GM12878 (cell line): Measurements from ENCODE around the gene SCYL1. TPM values are rescaled to one million over a fixed set of nuclear protein-coding genes. Genes with fewer than 3 reads are reported as not detected.

Experiments
- BACH1 ChIP-seq: fragments of 450-650 bp; IDR thresholded peaks from 2 replicates; pipeline ENCODE4 v1.6.1; 2017; ENCODE audit warnings: mild to moderate bottlenecking, borderline replicate concordance
- BMI1 ChIP-seq: fragments of 450-650 bp; IDR thresholded peaks from 2 replicates; pipeline ENCODE4 v1.6.1; 2016; ENCODE audit warnings: mild to moderate bottlenecking, moderate library complexity, borderline replicate concordance
- ESRRA ChIP-seq: IDR thresholded peaks from 2 replicates; pipeline ENCODE4 v1.6.1; 2012; ENCODE audit warnings: mild to moderate bottlenecking, low read length, improper control_type of control experiment
- HDAC6 ChIP-seq: fragments of 200-600 bp; sonication (generic); IDR thresholded peaks from one replicate; pipeline ENCODE4 v1.8.0; 2017; ENCODE audit warnings: antibody characterized with exemption; ENCODE audit not compliant: unreplicated experiment
- LARP7 ChIP-seq: fragments of 450-650 bp; IDR thresholded peaks from 2 replicates; pipeline ENCODE4 v1.6.1; 2017; ENCODE audit warnings: mild to moderate bottlenecking
- MYB ChIP-seq: fragments of 150-350 bp; IDR thresholded peaks from 2 replicates; pipeline ENCODE4 v1.6.1; 2014; ENCODE audit warnings: mild to moderate bottlenecking, low read depth, low read length, borderline replicate concordance
- NBN ChIP-seq: fragments of 450-650 bp; IDR thresholded peaks from 2 replicates; pipeline ENCODE4 v1.6.1; 2016
- NFIC ChIP-seq: IDR thresholded peaks from 2 replicates; pipeline ENCODE4 v1.6.1; 2012; ENCODE audit warnings: low read depth, mild to moderate bottlenecking, inconsistent platforms, low read length, moderate library complexity
- PML ChIP-seq: IDR thresholded peaks from 2 replicates; pipeline ENCODE4 v1.6.1; 2012; ENCODE audit warnings: low read length, inconsistent platforms
- POLR2AphosphoS2 ChIP-seq: IDR thresholded peaks from 2 replicates; pipeline ENCODE4 v1.6.1; 2011; ENCODE audit warnings: low read depth, mild to moderate bottlenecking, low read length, improper control_type of control experiment, moderate library complexity
- POLR2AphosphoS5 ChIP-seq: IDR thresholded peaks from 2 replicates; pipeline ENCODE4 v1.6.1; 2011; ENCODE audit warnings: mild to moderate bottlenecking, low read length, inconsistent platforms
- POU2F2 ChIP-seq: IDR thresholded peaks from 3 replicates; pipeline ENCODE4 v1.6.1; 2011; ENCODE audit warnings: low read depth, mild to moderate bottlenecking, low read length, borderline replicate concordance
- RB1 ChIP-seq: fragments of 450-650 bp; formaldehyde crosslinking; IDR thresholded peaks from 2 replicates; pipeline ENCODE4 v1.6.1; 2017; ENCODE audit warnings: mild to moderate bottlenecking, borderline replicate concordance
- RBBP5 ChIP-seq: fragments of 200-600 bp; sonication (generic); conservative IDR thresholded peaks from 2 replicates; pipeline ENCODE4 v1.6.1; 2016
- RCOR1 ChIP-seq: conservative IDR thresholded peaks from 2 replicates; pipeline ENCODE4 v1.6.1; 2012; ENCODE audit warnings: low read depth, low read length, improper control_type of control experiment
- TAF1 ChIP-seq: IDR thresholded peaks from 2 replicates; pipeline ENCODE4 v1.6.1; 2011; ENCODE audit warnings: mild to moderate bottlenecking, low read depth, low read length, borderline replicate concordance
- TCF3 ChIP-seq: IDR thresholded peaks from 2 replicates; pipeline ENCODE4 v1.6.1; 2012; ENCODE audit warnings: low read depth, mild to moderate bottlenecking, low read length, borderline replicate concordance; ENCODE audit not compliant: insufficient read depth
- WRNIP1 ChIP-seq: IDR thresholded peaks from 2 replicates; pipeline ENCODE4 v1.6.1; 2011; ENCODE audit warnings: low read depth, low read length, improper control_type of control experiment, borderline replicate concordance
- ZNF687 ChIP-seq: fragments of 450-650 bp; IDR thresholded peaks from 2 replicates; pipeline ENCODE4 v1.6.1; 2017; ENCODE audit warnings: mild to moderate bottlenecking, moderate library complexity
- polyA plus RNA-seq, 11 experiments: library from polyadenylated mRNA; depleted of rRNA in 4 of 11; unstranded in 6 of 11; stranded (reverse) in 5 of 11; fragments of >200 nt; fragmentation: Nextera tagmentation in 4 of 11; fragmentation: Illumina TruSeq in 1 of 11; extraction: Ambion mirVana in 4 of 11; extraction: Trizol in 1 of 11; gene quantifications; 1 replicate in 1 of 11; 2 replicates in 10 of 11; pipeline versions ENCODE4 v1.2.1 to v1.2.3, GENCODE V29; 2011 to 2016; ENCODE audit warnings: inconsistent platforms in 2 of 11, missing spikeins in 2 of 11, low read depth in 1 of 11
- total RNA-seq, 4 experiments: library from RNA; depleted of rRNA in 3 of 4; stranded (reverse); fragments of >200 nt in 3 of 4; fragmentation: Illumina TruSeq in 1 of 4; extraction: Trizol in 1 of 4; gene quantifications; 2 replicates each; pipeline versions ENCODE4 v1.2.1 to v1.2.3, GENCODE V29; 2013 to 2021
- TF ChIP-seq, protein P1 (sequence below): fragments of 450-650 bp; conservative IDR thresholded peaks from 2 replicates; pipeline ENCODE4 v1.6.1; 2017; ENCODE audit warnings: mild to moderate bottlenecking, moderate library complexity
- TF ChIP-seq, protein P2 (sequence below): fragments of 450-650 bp; IDR thresholded peaks from 2 replicates; pipeline ENCODE4 v1.6.1; 2017; ENCODE audit warnings: low read depth, mild to moderate bottlenecking, moderate library complexity
- TF ChIP-seq, protein P3 (sequence below): IDR thresholded peaks from 2 replicates; pipeline ENCODE4 v1.6.1; 2012; ENCODE audit warnings: low read depth, low read length, improper control_type of control experiment

The SCYL1 gene
- total and polyA plus RNA-seq, 10 of the 15 experiments (the other 5 are each of a cell fraction or from before 2014, with no cell fraction given): 0.80 to 82.7 (median 51.2) TPM

DNA sequence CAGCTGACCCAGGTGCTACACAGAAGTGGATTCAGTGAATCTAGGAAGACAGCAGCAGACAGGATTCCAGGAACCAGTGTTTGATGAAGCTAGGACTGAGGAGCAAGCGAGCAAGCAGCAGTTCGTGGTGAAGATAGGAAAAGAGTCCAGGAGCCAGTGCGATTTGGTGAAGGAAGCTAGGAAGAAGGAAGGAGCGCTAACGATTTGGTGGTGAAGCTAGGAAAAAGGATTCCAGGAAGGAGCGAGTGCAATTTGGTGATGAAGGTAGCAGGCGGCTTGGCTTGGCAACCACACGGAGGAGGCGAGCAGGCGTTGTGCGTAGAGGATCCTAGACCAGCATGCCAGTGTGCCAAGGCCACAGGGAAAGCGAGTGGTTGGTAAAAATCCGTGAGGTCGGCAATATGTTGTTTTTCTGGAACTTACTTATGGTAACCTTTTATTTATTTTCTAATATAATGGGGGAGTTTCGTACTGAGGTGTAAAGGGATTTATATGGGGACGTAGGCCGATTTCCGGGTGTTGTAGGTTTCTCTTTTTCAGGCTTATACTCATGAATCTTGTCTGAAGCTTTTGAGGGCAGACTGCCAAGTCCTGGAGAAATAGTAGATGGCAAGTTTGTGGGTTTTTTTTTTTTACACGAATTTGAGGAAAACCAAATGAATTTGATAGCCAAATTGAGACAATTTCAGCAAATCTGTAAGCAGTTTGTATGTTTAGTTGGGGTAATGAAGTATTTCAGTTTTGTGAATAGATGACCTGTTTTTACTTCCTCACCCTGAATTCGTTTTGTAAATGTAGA, 24.3 kb upstream of the SCYL1 start (continued):
- TF ChIP-seq POU2F2 (peak; percentile 81), WRNIP1 (peak; percentile 85; the same call in 1 of the 2 replicates), NFIC (no peak), PML (no peak), MYB (peak; percentile 21; the same call in 1 of the 2 replicates), BACH1 (peak; percentile 87), BMI1 (peak; percentile 29; the same call in 1 of the 2 replicates), POLR2AphosphoS5 (peak; percentile 99), ZNF687 (peak; percentile 16; the same call in 1 of the 2 replicates), ESRRA (no peak), NBN (peak; percentile 79; the same call in 1 of the 2 replicates), RBBP5 (no peak), TCF3 (0 out of 2 replicates have a peak, but pooled peaks have one; percentile 37), POLR2AphosphoS2 (peak; percentile 98), TAF1 (peak; percentile 9; the same call in 1 of the 2 replicates), RB1 (no peak), HDAC6 (peak; percentile 65), LARP7 (peak; percentile 99), RCOR1 (no peak)
- TF ChIP-seq, protein P1, sequence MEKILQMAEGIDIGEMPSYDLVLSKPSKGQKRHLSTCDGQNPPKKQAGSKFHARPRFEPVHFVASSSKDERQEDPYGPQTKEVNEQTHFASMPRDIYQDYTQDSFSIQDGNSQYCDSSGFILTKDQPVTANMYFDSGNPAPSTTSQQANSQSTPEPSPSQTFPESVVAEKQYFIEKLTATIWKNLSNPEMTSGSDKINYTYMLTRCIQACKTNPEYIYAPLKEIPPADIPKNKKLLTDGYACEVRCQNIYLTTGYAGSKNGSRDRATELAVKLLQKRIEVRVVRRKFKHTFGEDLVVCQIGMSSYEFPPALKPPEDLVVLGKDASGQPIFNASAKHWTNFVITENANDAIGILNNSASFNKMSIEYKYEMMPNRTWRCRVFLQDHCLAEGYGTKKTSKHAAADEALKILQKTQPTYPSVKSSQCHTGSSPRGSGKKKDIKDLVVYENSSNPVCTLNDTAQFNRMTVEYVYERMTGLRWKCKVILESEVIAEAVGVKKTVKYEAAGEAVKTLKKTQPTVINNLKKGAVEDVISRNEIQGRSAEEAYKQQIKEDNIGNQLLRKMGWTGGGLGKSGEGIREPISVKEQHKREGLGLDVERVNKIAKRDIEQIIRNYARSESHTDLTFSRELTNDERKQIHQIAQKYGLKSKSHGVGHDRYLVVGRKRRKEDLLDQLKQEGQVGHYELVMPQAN: no peak
- TF ChIP-seq, protein P2, sequence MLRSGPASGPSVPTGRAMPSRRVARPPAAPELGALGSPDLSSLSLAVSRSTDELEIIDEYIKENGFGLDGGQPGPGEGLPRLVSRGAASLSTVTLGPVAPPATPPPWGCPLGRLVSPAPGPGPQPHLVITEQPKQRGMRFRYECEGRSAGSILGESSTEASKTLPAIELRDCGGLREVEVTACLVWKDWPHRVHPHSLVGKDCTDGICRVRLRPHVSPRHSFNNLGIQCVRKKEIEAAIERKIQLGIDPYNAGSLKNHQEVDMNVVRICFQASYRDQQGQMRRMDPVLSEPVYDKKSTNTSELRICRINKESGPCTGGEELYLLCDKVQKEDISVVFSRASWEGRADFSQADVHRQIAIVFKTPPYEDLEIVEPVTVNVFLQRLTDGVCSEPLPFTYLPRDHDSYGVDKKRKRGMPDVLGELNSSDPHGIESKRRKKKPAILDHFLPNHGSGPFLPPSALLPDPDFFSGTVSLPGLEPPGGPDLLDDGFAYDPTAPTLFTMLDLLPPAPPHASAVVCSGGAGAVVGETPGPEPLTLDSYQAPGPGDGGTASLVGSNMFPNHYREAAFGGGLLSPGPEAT: peak; percentile 40; the same call in 1 of the 2 replicates
- TF ChIP-seq, protein P3, sequence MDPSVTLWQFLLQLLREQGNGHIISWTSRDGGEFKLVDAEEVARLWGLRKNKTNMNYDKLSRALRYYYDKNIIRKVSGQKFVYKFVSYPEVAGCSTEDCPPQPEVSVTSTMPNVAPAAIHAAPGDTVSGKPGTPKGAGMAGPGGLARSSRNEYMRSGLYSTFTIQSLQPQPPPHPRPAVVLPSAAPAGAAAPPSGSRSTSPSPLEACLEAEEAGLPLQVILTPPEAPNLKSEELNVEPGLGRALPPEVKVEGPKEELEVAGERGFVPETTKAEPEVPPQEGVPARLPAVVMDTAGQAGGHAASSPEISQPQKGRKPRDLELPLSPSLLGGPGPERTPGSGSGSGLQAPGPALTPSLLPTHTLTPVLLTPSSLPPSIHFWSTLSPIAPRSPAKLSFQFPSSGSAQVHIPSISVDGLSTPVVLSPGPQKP: no peak
